SK-N-SH (cell line): Measurements from ENCODE around the gene UBL4B. TPM values are rescaled to one million over a fixed set of nuclear protein-coding genes. Genes with fewer than 3 reads are reported as not detected.

Source experiments
- CTCF ChIA-PET: fragments of 300-600, 350-600 bp; formaldehyde crosslinking; extraction: SDS; loops from one replicate; lab custom pipeline; 2021; lab: Yijun Ruan, JAX
- POLR2A ChIA-PET: fragments of 350-600 bp; sonication (Branson Sonifier 250); formaldehyde crosslinking; extraction: SDS; loops from one replicate; lab custom pipeline; 2020; ENCODE audit warnings: antibody characterized with exemption, inconsistent platforms; lab: Yijun Ruan, JAX
- DNase-seq: peaks from one replicate; pipeline ENCODE4 v3.0.0; 2012
- H2AFZ ChIP-seq: fragments of 200-600 bp; sonication (generic); 2 replicates; pipeline ENCODE4 v1.8.1; 2016; ENCODE audit warnings: antibody characterized with exemption, mild to moderate bottlenecking, low read depth
- H3F3A ChIP-seq: fragments of 200-600 bp; sonication (generic); replicated peaks from 2 replicates; pipeline ENCODE3; 2016; ENCODE audit warnings: antibody characterized with exemption, mild to moderate bottlenecking; ENCODE audit not compliant: insufficient read depth
- H3K27ac ChIP-seq, 2 experiments: fragments of 200-500 bp in 1 of 2; fragments of 200-600 bp in 1 of 2; sonication (Bioruptor generic) in 1 of 2; sonication (generic), shearing (Covaris generic) in 1 of 2; 2 replicates each; pipeline versions ENCODE4 v1.5.1 to v1.6.1; 2014 to 2016; ENCODE audit warnings: low read depth in 2 of 2, inconsistent platforms in 1 of 2, low read length in 1 of 2, mild to moderate bottlenecking in 1 of 2, mixed read lengths in 1 of 2
- H3K27me3 ChIP-seq: fragments of 200-600 bp; sonication (generic), shearing (Covaris generic); 2 replicates; pipeline ENCODE4 v1.6.1; 2016; ENCODE audit warnings: mixed run types; ENCODE audit not compliant: insufficient read depth
- H3K36me3 ChIP-seq, 2 experiments: fragments of 200-500 bp in 1 of 2; fragments of 200-600 bp in 1 of 2; sonication (Bioruptor generic) in 1 of 2; sonication (generic) in 1 of 2; replicated peaks in 1 of 2; 2 replicates each; pipeline versions ENCODE3 to v1.5.1; 2014 to 2016; ENCODE audit warnings: low read length in 1 of 2, mild to moderate bottlenecking in 1 of 2; ENCODE audit not compliant: insufficient read depth in 2 of 2, control insufficient read depth in 1 of 2
- H3K4me1 ChIP-seq, 2 experiments: fragments of 200-500 bp in 1 of 2; fragments of 200-600 bp in 1 of 2; sonication (Bioruptor generic) in 1 of 2; sonication (generic), shearing (Covaris generic) in 1 of 2; 2 replicates each; pipeline versions ENCODE4 v1.5.1 to v1.6.1; 2014 to 2016; ENCODE audit warnings: low read depth in 1 of 2, low read length in 1 of 2, mixed run types in 1 of 2; ENCODE audit not compliant: insufficient read depth in 2 of 2, control insufficient read depth in 1 of 2
- H3K4me2 ChIP-seq: fragments of 200-600 bp; sonication (generic), shearing (Covaris generic); 2 replicates; pipeline ENCODE4 v1.6.1; 2017; ENCODE audit warnings: mixed run types
- H3K4me3 ChIP-seq, 2 experiments: fragments of 200-500 bp in 1 of 2; fragments of 200-600 bp in 1 of 2; sonication (Bioruptor generic) in 1 of 2; sonication (generic), shearing (Covaris generic) in 1 of 2; 2 replicates each; pipeline versions ENCODE4 v1.5.1 to v1.8.1; 2014 to 2016; ENCODE audit warnings: low read depth in 2 of 2, inconsistent platforms in 1 of 2, low read length in 1 of 2, mild to moderate bottlenecking in 1 of 2, mixed read lengths in 1 of 2, moderate library complexity in 1 of 2
- H3K79me2 ChIP-seq: fragments of 200-600 bp; sonication (generic); 2 replicates; pipeline ENCODE4 v1.8.1; 2017; ENCODE audit warnings: mild to moderate bottlenecking; ENCODE audit not compliant: insufficient read depth
- H3K9ac ChIP-seq: fragments of 200-600 bp; sonication (generic); 2 replicates; pipeline ENCODE4 v1.6.1; 2017; ENCODE audit warnings: mixed run types
- H3K9me2 ChIP-seq: fragments of 200-600 bp; sonication (generic); 2 replicates; pipeline ENCODE4 v1.6.1; 2017; ENCODE audit warnings: mixed run types
- H3K9me3 ChIP-seq: fragments of 200-600 bp; sonication (generic); 2 replicates; pipeline ENCODE4 v1.6.1; 2017; ENCODE audit warnings: mixed run types, mild to moderate bottlenecking, moderate library complexity
- H4K20me1 ChIP-seq: fragments of 200-600 bp; sonication (generic); 2 replicates; pipeline ENCODE4 v1.6.1; 2017; ENCODE audit warnings: mild to moderate bottlenecking, mixed run types; ENCODE audit not compliant: insufficient read depth
- MXI1 ChIP-seq: IDR thresholded peaks from 2 replicates; pipeline ENCODE4 v1.6.1; 2012; ENCODE audit warnings: mild to moderate bottlenecking, low read depth, low read length, improper control_type of control experiment
- POLR2AphosphoS5 ChIP-seq: IDR thresholded peaks from 2 replicates; pipeline ENCODE4 v1.6.1; 2012; ENCODE audit warnings: low read depth, low read length
- RAD21 ChIP-seq: IDR thresholded peaks from 2 replicates; pipeline ENCODE4 v1.6.1; 2012; ENCODE audit warnings: mild to moderate bottlenecking, low read length
- ZBTB33 ChIP-seq: IDR thresholded peaks from 2 replicates; pipeline ENCODE4 v1.4.0; 2012; ENCODE audit warnings: low read depth, borderline replicate concordance
- WGBS: methylation state at CpG from one replicate; pipeline ENCODE4 v1.1.6; 2017; ENCODE audit warnings: low lambda C conversion rate; 5-methylcytosine and 5-hydroxymethylcytosine counted together
- polyA plus RNA-seq, 3 experiments: library from polyadenylated mRNA; depleted of rRNA; stranded (reverse); fragments of >200 nt; gene quantifications; 2 replicates each; pipeline ENCODE4 v1.2.3, GENCODE V29; 2012
- TF ChIP-seq, protein P1 (sequence below): fragments of 200-600 bp; sonication (generic); IDR thresholded peaks from 2 replicates; pipeline ENCODE4 v1.6.1; 2017; ENCODE audit warnings: antibody characterized with exemption, mild to moderate bottlenecking, moderate library complexity

The UBL4B gene
- polyA plus RNA-seq, 1 of the 3 experiments (the other 2 are of a cell fraction): not detected

- no peaks in the 10 kb centered on the region for H3K79me2 ChIP-seq
- no peak overlapping the region for H3K4me2 ChIP-seq
- WGBS: 16% methylated on average over 3 of the region's 3 CpGs
- CTCF ChIA-PET: interaction anchor here (0.7 to 1.5 kb wide), 7 partner anchors 17 to 599 kb away, joined by 3 to 5 read pairs (median 3); no protein-coding TSS in a partner anchor
- no peaks in the 10 kb centered on the region for H3K36me3 ChIP-seq
- no peak for DNase-seq
- no peak overlapping the region for H3K9ac ChIP-seq
- H3K4me3 ChIP-seq: no peak overlapping the region
- POLR2A ChIA-PET: interaction anchor here (0.9 kb wide), 1 partner anchor 8 kb away, joined by 3 read pairs; no protein-coding TSS in a partner anchor
- H3K4me1 ChIP-seq: no peaks in the 10 kb centered on the region
- H3K27me3 ChIP-seq: peaks cover 36% of the 10 kb centered on the region; the same call in 1 of the 2 replicates
- H2AFZ ChIP-seq: no peak overlapping the region
- no peaks in the 10 kb centered on the region for H3K9me2 ChIP-seq
- no peaks in the 10 kb centered on the region for H4K20me1 ChIP-seq
- TF ChIP-seq MXI1: no peak
- H3K9me3 ChIP-seq: no peaks in the 10 kb centered on the region
- H3F3A ChIP-seq: no peaks in the 10 kb centered on the region
- no peak overlapping the region for H3K27ac ChIP-seq
Observed at GRCh38 chr1:110144366-110144765, 32.1 kb downstream of the UBL4B start.

DNA sequence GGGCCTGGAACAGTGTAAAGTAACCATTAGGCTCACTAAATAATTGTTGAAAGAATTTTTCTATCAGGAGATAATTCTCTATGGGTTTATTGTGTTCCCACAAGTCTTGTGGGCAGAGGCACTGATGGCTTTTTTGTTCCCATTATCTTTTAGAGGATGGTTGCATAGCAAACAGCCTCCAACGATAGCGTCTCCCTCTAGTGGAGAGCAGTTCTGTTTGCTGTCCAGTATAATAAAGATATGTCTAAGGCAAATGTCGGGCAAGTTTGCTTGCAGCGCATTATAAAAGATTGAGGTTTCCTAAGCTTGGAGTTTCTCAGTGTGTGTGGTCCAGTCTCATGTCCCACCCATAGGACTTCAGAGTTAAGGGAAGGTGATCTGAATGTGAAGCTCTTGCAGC is 36.7 kb downstream of the UBL4B start:
- H3K9me2 ChIP-seq: no peaks in the 10 kb centered on the region
- H3K27ac ChIP-seq: no peak overlapping the region
- WGBS: 61% methylated on average over 4 of the region's 4 CpGs
- POLR2A ChIA-PET: no interaction called here
- H3K27me3 ChIP-seq: peaks cover 30% of the 10 kb centered on the region; the same call in 1 of the 2 replicates
- H3K9me3 ChIP-seq: no peaks in the 10 kb centered on the region
- CTCF ChIA-PET: interaction anchor here (0.6 to 7.3 kb wide), 6 partner anchors 8 to 95 kb away, joined by 3 to 76 read pairs (median 4); no protein-coding TSS in a partner anchor
- H3K9ac ChIP-seq: no peak overlapping the region
- H3K36me3 ChIP-seq: no peaks in the 10 kb centered on the region
- no peak overlapping the region for H3K4me2 ChIP-seq
- no peak overlapping the region for H2AFZ ChIP-seq
- H3K4me3 ChIP-seq: no peak overlapping the region
- TF ChIP-seq, protein P1, sequence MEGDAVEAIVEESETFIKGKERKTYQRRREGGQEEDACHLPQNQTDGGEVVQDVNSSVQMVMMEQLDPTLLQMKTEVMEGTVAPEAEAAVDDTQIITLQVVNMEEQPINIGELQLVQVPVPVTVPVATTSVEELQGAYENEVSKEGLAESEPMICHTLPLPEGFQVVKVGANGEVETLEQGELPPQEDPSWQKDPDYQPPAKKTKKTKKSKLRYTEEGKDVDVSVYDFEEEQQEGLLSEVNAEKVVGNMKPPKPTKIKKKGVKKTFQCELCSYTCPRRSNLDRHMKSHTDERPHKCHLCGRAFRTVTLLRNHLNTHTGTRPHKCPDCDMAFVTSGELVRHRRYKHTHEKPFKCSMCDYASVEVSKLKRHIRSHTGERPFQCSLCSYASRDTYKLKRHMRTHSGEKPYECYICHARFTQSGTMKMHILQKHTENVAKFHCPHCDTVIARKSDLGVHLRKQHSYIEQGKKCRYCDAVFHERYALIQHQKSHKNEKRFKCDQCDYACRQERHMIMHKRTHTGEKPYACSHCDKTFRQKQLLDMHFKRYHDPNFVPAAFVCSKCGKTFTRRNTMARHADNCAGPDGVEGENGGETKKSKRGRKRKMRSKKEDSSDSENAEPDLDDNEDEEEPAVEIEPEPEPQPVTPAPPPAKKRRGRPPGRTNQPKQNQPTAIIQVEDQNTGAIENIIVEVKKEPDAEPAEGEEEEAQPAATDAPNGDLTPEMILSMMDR: peak; percentile 28; the same call in 1 of the 2 replicates
- peak; percentile 35 for TF ChIP-seq RAD21
- no peak for TF ChIP-seq POLR2AphosphoS5
- no peak for TF ChIP-seq ZBTB33
- no peaks in the 10 kb centered on the region for H4K20me1 ChIP-seq
- H3F3A ChIP-seq: peaks cover 5% of the 10 kb centered on the region
- H3K79me2 ChIP-seq: no peaks in the 10 kb centered on the region
- H3K4me1 ChIP-seq: peaks cover 0 to 9% of the 10 kb centered on the region in 2 experiments; a peak in 1 of 4 replicates
- DNase-seq: no peak
